ENCODE results near the gene GART. TPM values are rescaled to one million over a fixed set of nuclear protein-coding genes. Genes with fewer than 3 reads are reported as not detected.
A peak's percentile ranks its signal among the peaks of the same experiment; 100 is the strongest.

Gene GART
- total and polyA plus RNA-seq, 10 of the 15 experiments (the other 5 are each of a cell fraction or from before 2014, with no cell fraction given) = 44.7 to 178 (median 106) TPM

- FAIRE-seq (no peak), DNase-seq (ENCODE audit: low read depth, low spot score) (no peak), ATAC-seq (no peak)
- no TSS peak for BruUV-seq (replicated peaks)
- Histone ChIP-seq H2AFZ (ENCODE audit: control insufficient read depth, low read depth, low read length) (no peak overlapping the region), H3K27ac (ENCODE audit: control insufficient read depth, insufficient read depth) (no peak overlapping the region), H3K9ac (ENCODE audit: control insufficient read depth, insufficient read depth, low read length) (no peak overlapping the region), H3K4me2 (ENCODE audit: control insufficient read depth, insufficient read depth) (no peak overlapping the region), H3K79me2 (ENCODE audit: control insufficient read depth, insufficient read depth, low read length) (peaks cover 49% of the 10 kb centered on the region), H3K4me3 (no peak overlapping the region), H3K36me3 (ENCODE audit: control insufficient read depth in 2 of 2, insufficient read depth in 2 of 2, low read length in 1 of 2) (peaks cover 26 to 50% of the 10 kb centered on the region in 2 experiments), H3K9me3 (replicated peaks; ENCODE audit: control insufficient read depth, insufficient read depth, low read length) (peaks cover 5% of the 10 kb centered on the region; the same call in 2 of the 3 replicates), H3K27me3 (replicated peaks in 1 of 2; ENCODE audit: control insufficient read depth in 2 of 2, insufficient read depth in 2 of 2, low read length in 1 of 2) (no peaks in the 10 kb centered on the region), H3K4me1 (ENCODE audit: control insufficient read depth, insufficient read depth, low read length) (no peaks in the 10 kb centered on the region), H4K20me1 (ENCODE audit: control insufficient read depth, insufficient read depth) (no peaks in the 10 kb centered on the region)
- in situ Hi-C loops (cut with MboI) (no loop called here), intact Hi-C loops (cut with micrococcal nuclease; ENCODE audit: unreplicated experiment) (no loop called here)
- SMC1A ChIA-PET (ENCODE audit: uncharacterized antibody, unreplicated experiment) = interaction anchor here (0.6 to 5.6 kb wide), 7 partner anchors 13 to 54 kb away, joined by 3 to 23 read pairs (median 3); no protein-coding TSS in a partner anchor
- RAD21 ChIA-PET (ENCODE audit: unreplicated experiment) = interaction anchor here (1.1 kb wide), 1 partner anchor 48 kb away, joined by 4 read pairs; no protein-coding TSS in a partner anchor
- TF ChIP-seq YBX1 (IDR thresholded peaks at IDR 0.05) (no peak), ASH2L (IDR thresholded peaks at IDR 0.05; ENCODE audit: borderline replicate concordance, low read depth) (no peak), MLLT1 (IDR thresholded peaks at IDR 0.05) (0 out of 2 replicates have a peak, but pooled peaks have one; percentile 32)
- 98% methylated on average over 19 of the region's 19 CpGs for WGBS (ENCODE audit: insufficient coverage, insufficient replicate concordance, low lambda C conversion rate, missing lambda C conversion rate)
- CTCF ChIA-PET = interaction anchor here (0.5 to 2.7 kb wide), 8 partner anchors 15 to 545 kb away, joined by 3 to 10 read pairs (median 3); no protein-coding TSS in a partner anchor
- POLR2A ChIA-PET = interaction anchor here (0.6 to 1.3 kb wide), 3 partner anchors 8 to 84 kb away, joined by 3 to 5 read pairs (median 5); partner anchors contain the start of gene CRYZL1
Measured at GRCh38 chr21:33557447-33557846, 15.5 kb upstream of the GART start.

- no peak overlapping the region for H2AFZ ChIP-seq (ENCODE audit: control insufficient read depth, low read depth, low read length)
- in situ Hi-C loops (cut with MboI) = no loop called here
- no peak for FAIRE-seq
- peaks cover 69% of the 10 kb centered on the region for H3K79me2 ChIP-seq (ENCODE audit: control insufficient read depth, insufficient read depth, low read length)
- no peak overlapping the region for H3K9ac ChIP-seq (ENCODE audit: control insufficient read depth, insufficient read depth, low read length)
- no peak overlapping the region for H3K4me2 ChIP-seq (ENCODE audit: control insufficient read depth, insufficient read depth)
- ChIA-PET CTCF (interaction anchor here (1.3 to 2.4 kb wide), 3 partner anchors 10 to 34 kb away, joined by 3 to 8 read pairs (median 3); no protein-coding TSS in a partner anchor), RAD21 (ENCODE audit: unreplicated experiment) (no interaction called here), SMC1A (ENCODE audit: uncharacterized antibody, unreplicated experiment) (interaction anchor here (1.0 to 5.6 kb wide), 3 partner anchors 10 to 18 kb away, joined by 3 to 23 read pairs (median 3); no protein-coding TSS in a partner anchor), POLR2A (interaction anchor here (0.6 to 1.2 kb wide), 2 partner anchors 10 to 30 kb away, joined by 3 to 5 read pairs; no protein-coding TSS in a partner anchor)
- H3K27ac ChIP-seq (ENCODE audit: control insufficient read depth, insufficient read depth) = no peak overlapping the region
- peak; percentile 64; the same call in 1 of the 2 replicates for TF ChIP-seq POLR2AphosphoS2 (IDR thresholded peaks at IDR 0.05; ENCODE audit: low read depth, low read length)
- TF ChIP-seq RFX5 (IDR thresholded peaks at IDR 0.05; ENCODE audit: low read depth, low read length) = no peak
- no peak for TF ChIP-seq SMAD1 (IDR thresholded peaks at IDR 0.05; ENCODE audit: low read depth, partially characterized antibody)
- no peak for TF ChIP-seq BCL3 (IDR thresholded peaks at IDR 0.05; ENCODE audit: borderline replicate concordance, insufficient read depth, low read depth, low read length, poor library complexity, severe bottlenecking)
- TF ChIP-seq YBX1 (IDR thresholded peaks at IDR 0.05) = no peak
- no peak for TF ChIP-seq TCF7 (IDR thresholded peaks at IDR 0.05; ENCODE audit: borderline replicate concordance)
- no peak for TF ChIP-seq ZNF24 (IDR thresholded peaks at IDR 0.05)
- no peak for TF ChIP-seq ESRRA (IDR thresholded peaks at IDR 0.05; ENCODE audit: low read length)
- TF ChIP-seq POLR2AphosphoS5 (IDR thresholded peaks at IDR 0.05; ENCODE audit: low read length) = peak; percentile 55; the same call in 1 of the 2 replicates
- H3K4me3 ChIP-seq = no peak overlapping the region
- H3K9me3 ChIP-seq (replicated peaks; ENCODE audit: control insufficient read depth, insufficient read depth, low read length) = peaks cover 21% of the 10 kb centered on the region; the same call in 2 of the 3 replicates
- H3K36me3 ChIP-seq (ENCODE audit: control insufficient read depth in 2 of 2, insufficient read depth in 2 of 2, low read length in 1 of 2) = peaks cover 45 to 66% of the 10 kb centered on the region in 2 experiments
- no peak for ATAC-seq
- H3K27me3 ChIP-seq (replicated peaks in 1 of 2; ENCODE audit: control insufficient read depth in 2 of 2, insufficient read depth in 2 of 2, low read length in 1 of 2) = no peaks in the 10 kb centered on the region
- WGBS (ENCODE audit: insufficient coverage, insufficient replicate concordance, low lambda C conversion rate, missing lambda C conversion rate) = 97% methylated on average over 24 of the region's 32 CpGs
- DNase-seq (ENCODE audit: low read depth, low spot score) = no peak
- BruUV-seq (replicated peaks) = no TSS peak
- H3K4me1 ChIP-seq (ENCODE audit: control insufficient read depth, insufficient read depth, low read length) = no peaks in the 10 kb centered on the region
- H4K20me1 ChIP-seq (ENCODE audit: control insufficient read depth, insufficient read depth) = peaks cover 2% of the 10 kb centered on the region; the same call in 1 of the 2 replicates
- intact Hi-C loops (cut with micrococcal nuclease; ENCODE audit: unreplicated experiment) = no loop called here
Measured at GRCh38 chr21:33554982-33555344, 13.0 kb upstream of the GART start.

Measured in GM12878 (cell line).